OCI-LY1 (cell line): ENCODE results near the gene SIGLEC8.

ENCODE experiments used
- H2AFZ ChIP-seq: fragments of 200-600 bp; sonication (generic), shearing (Covaris generic); 2 replicates; pipeline ENCODE4 v1.6.0; 2014; ENCODE audit warnings: antibody characterized with exemption, mild to moderate bottlenecking, low read length
- H3F3A ChIP-seq: fragments of 200-600 bp; sonication (generic), shearing (Covaris generic); 2 replicates; pipeline ENCODE4 v1.6.0; 2014; ENCODE audit warnings: mild to moderate bottlenecking, antibody characterized with exemption, low read length, moderate library complexity; ENCODE audit not compliant: insufficient read depth
- H3K27ac ChIP-seq: fragments of 200-600 bp; sonication (generic); 2 replicates; pipeline ENCODE4 v1.5.1; 2014; ENCODE audit warnings: low read length, mixed run types, mild to moderate bottlenecking, low read depth; ENCODE audit not compliant: poor library complexity, severe bottlenecking
- H3K27me3 ChIP-seq: fragments of 200-600 bp; sonication (generic); 2 replicates; pipeline ENCODE4 v1.6.0; 2014; ENCODE audit warnings: antibody characterized with exemption, mild to moderate bottlenecking, low read length, moderate library complexity; ENCODE audit not compliant: insufficient read depth
- H3K36me3 ChIP-seq: fragments of 200-600 bp; sonication (generic); 2 replicates; pipeline ENCODE4 v1.6.1; 2014; ENCODE audit warnings: mild to moderate bottlenecking, antibody characterized with exemption, low read length, moderate library complexity, mixed read lengths; ENCODE audit not compliant: insufficient read depth
- H3K4me1 ChIP-seq: fragments of 200-600 bp; sonication (generic); 2 replicates; pipeline ENCODE4 v1.5.1; 2014; ENCODE audit warnings: mild to moderate bottlenecking, low read length, moderate library complexity; ENCODE audit not compliant: insufficient read depth, severe bottlenecking
- H3K4me2 ChIP-seq: fragments of 200-600 bp; sonication (generic), shearing (Covaris generic); 2 replicates; pipeline ENCODE4 v1.6.1; 2014; ENCODE audit warnings: low read length
- H3K4me3 ChIP-seq: fragments of 200-600 bp; sonication (generic); 2 replicates; pipeline ENCODE4 v1.5.1; 2014; ENCODE audit warnings: low read length, low read depth, mild to moderate bottlenecking, mixed read lengths; ENCODE audit not compliant: poor library complexity, severe bottlenecking
- H3K79me2 ChIP-seq: fragments of 200-600 bp; shearing (Covaris generic); 2 replicates; pipeline ENCODE4 v1.6.1; 2016; ENCODE audit warnings: mixed run types, low read length, mixed read lengths; ENCODE audit not compliant: insufficient read depth
- H3K9ac ChIP-seq: fragments of 200-600 bp; sonication (generic), shearing (Covaris generic); 2 replicates; pipeline ENCODE4 v1.6.1; 2014; ENCODE audit warnings: mild to moderate bottlenecking, low read length, mixed read lengths
- H3K9me2 ChIP-seq: fragments of 200-600 bp; sonication (generic), shearing (Covaris generic); 2 replicates; pipeline ENCODE4 v1.6.1; 2014; ENCODE audit warnings: low read depth, mild to moderate bottlenecking, low read length, mixed read lengths
- H3K9me3 ChIP-seq: fragments of 200-600 bp; shearing (Covaris generic); 2 replicates; pipeline ENCODE4 v1.6.1; 2014; ENCODE audit warnings: low read length, mixed read lengths
- H4K20me1 ChIP-seq: fragments of 200-600 bp; sonication (generic), shearing (Covaris generic); 2 replicates; pipeline ENCODE4 v1.6.0; 2016; ENCODE audit warnings: mild to moderate bottlenecking, low read length; ENCODE audit not compliant: insufficient read depth
- CTCF ChIP-seq: fragments of 200-600 bp; sonication (generic), shearing (Covaris generic); IDR thresholded peaks from 2 replicates; pipeline ENCODE4 v1.5.1; 2017; ENCODE audit warnings: mild to moderate bottlenecking, antibody characterized with exemption, low read length, moderate library complexity, mixed read lengths
- EZH2 ChIP-seq: fragments of 200-600 bp; sonication (generic), shearing (Covaris generic); IDR thresholded peaks from 2 replicates; pipeline ENCODE4 v1.8.0; 2017; ENCODE audit warnings: borderline replicate concordance, mixed run types, mild to moderate bottlenecking, antibody characterized with exemption, low read length, moderate library complexity, mixed read lengths

The SIGLEC8 gene

GRCh38 chr19:51469629-51470028, 11.4 kb upstream of the SIGLEC8 start:
- Histone ChIP-seq H3K79me2 (no peaks in the 10 kb centered on the region), H3K36me3 (no peaks in the 10 kb centered on the region), H3K9ac (no peak overlapping the region), H3K4me3 (no peak overlapping the region), H3K9me2 (no peaks in the 10 kb centered on the region), H3K27ac (no peak overlapping the region), H4K20me1 (no peaks in the 10 kb centered on the region), H3F3A (no peaks in the 10 kb centered on the region), H3K4me1 (no peaks in the 10 kb centered on the region), H2AFZ (no peak overlapping the region), H3K9me3 (no peaks in the 10 kb centered on the region), H3K4me2 (no peak overlapping the region), H3K27me3 (0 out of 2 replicates have a peak, but pooled peaks cover under 1% of the 10 kb centered on the region)
- no peak for TF ChIP-seq EZH2
- TF ChIP-seq CTCF = no peak

- H3K36me3 ChIP-seq = no peaks in the 10 kb centered on the region
- H3K9ac ChIP-seq = no peak overlapping the region
- H3K4me3 ChIP-seq = no peak overlapping the region
- no peaks in the 10 kb centered on the region for H3K79me2 ChIP-seq
- H3K27me3 ChIP-seq = no peaks in the 10 kb centered on the region
- H3K4me1 ChIP-seq = no peaks in the 10 kb centered on the region
- no peaks in the 10 kb centered on the region for H3K9me2 ChIP-seq
- H3K4me2 ChIP-seq = no peak overlapping the region
- H3K9me3 ChIP-seq = no peaks in the 10 kb centered on the region
- no peaks in the 10 kb centered on the region for H4K20me1 ChIP-seq
- no peak overlapping the region for H3K27ac ChIP-seq
- TF ChIP-seq CTCF (no peak), EZH2 (no peak)
- H3F3A ChIP-seq = no peaks in the 10 kb centered on the region
- H2AFZ ChIP-seq = no peak overlapping the region
Measured at GRCh38 chr19:51469162-51469561, 10.9 kb upstream of the SIGLEC8 start.

- Histone ChIP-seq H3K4me3 (no peak overlapping the region), H3K27ac (no peak overlapping the region), H3K4me2 (no peak overlapping the region), H3F3A (no peaks in the 10 kb centered on the region), H3K4me1 (no peaks in the 10 kb centered on the region), H3K9me3 (no peaks in the 10 kb centered on the region), H2AFZ (no peak overlapping the region), H4K20me1 (no peaks in the 10 kb centered on the region), H3K9ac (no peak overlapping the region), H3K79me2 (no peaks in the 10 kb centered on the region), H3K27me3 (no peaks in the 10 kb centered on the region), H3K36me3 (no peaks in the 10 kb centered on the region), H3K9me2 (no peaks in the 10 kb centered on the region)
- TF ChIP-seq CTCF (no peak), EZH2 (no peak)
Measured at GRCh38 chr19:51468545-51468920, 10.3 kb upstream of the SIGLEC8 start.
